ENCODE data around the gene SNX14.
A peak's percentile ranks its signal among the peaks of the same experiment; 100 is the strongest.

Gene SNX14

DNA sequence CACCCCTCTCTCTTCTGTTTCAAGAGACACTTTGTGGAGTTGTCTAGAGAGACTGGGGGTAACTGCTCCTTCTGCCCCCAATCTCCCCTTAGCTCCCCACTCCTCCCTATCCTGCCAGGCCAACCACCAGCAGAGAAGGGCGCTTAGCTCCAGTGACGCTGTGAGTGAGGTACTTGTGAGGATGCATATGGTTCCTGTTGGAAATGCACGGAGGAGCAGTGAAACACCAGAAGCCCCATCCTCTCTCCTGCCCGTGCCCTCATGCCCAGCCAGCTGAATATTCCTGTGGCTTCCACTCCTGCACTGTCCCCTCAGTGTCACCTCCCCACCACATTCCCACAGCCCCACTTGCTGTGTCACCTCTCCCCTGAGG lies 131.9 kb downstream of the SNX14 start:
- no peak for DNase-seq

GRCh38 chr6:85460921-85461797 lies 132.5 kb downstream of the SNX14 start:
- peak; percentile 37 for DNase-seq

- no peak for DNase-seq
Observed at GRCh38 chr6:85460154-85460920, 133.3 kb downstream of the SNX14 start.

DNA sequence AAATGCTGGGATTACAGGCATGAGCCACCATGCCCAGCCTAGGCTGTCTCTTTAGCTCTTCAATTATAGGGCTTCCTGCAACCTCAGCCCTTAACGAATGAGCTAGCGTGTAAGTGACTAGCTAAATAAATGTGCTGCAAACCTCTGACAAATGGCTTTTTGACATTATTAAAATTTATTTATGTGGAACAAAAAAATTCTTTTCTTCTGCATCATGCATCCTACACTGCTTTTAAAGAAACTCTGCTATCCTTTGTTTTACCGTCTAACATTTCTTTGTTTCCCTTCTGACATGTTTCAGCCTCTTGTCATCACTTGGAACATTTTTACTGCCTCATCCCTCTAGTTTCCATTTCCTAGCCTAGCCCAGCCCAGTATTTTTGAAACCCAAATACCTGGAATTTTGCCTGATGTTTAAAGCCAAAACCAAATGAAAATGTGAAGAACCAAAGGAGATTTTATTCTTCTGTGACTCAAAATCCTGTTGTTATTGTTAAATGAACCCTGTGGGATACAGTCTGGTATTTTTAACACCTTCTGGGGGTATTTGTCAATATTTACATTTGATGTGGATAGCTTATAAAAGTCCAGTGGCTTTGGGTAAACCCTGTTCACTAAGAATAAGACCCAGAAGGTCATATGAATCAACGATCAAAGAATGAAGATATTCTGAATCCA lies 134.3 kb downstream of the SNX14 start:
- DNase-seq: no peak

DNA sequence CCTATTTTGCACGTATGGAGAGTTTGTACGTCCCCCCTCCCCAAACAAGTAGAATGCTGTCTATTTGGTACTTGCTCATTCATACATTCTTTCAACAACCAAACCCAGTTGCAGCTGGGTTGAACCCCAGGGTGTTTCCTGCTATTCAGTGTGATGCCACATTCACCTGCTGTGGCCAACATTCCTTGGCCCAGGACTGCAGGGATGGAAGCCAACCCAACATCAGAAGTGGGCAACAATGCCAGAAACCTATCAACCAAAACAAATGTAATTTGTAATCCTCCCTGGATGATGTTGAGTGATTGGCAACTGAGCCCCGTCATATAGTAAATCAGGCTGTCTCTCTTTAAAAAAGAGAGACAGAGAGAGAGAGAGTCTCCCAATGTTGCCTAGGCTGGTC lies 134.9 kb downstream of the SNX14 start:
- no peak for DNase-seq

GRCh38 chr6:85458184-85458583 lies 135.5 kb downstream of the SNX14 start:
- DNase-seq: no peak

DNA sequence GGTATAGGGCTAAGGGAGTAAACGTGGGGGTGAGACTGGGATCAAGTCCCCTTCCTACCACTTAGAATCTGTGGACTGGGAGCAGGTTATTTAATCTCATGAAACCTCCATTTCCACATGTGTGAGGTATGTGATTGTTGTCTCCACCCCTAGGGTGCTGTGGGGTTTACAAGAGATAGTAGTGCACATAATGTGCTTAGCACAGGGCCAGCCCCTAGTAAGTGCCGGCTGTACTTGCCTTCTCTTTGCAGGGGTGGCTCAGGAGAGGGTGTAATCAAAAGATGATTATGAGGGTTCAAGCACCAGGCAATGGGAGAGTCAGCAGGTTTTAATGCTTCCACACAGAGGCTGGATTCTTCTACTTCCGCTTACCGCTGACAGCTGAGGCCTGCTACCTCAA lies 136.9 kb downstream of the SNX14 start:
- DNase-seq: no peak
